ENCODE results near the gene MTFP1.
"Not testable (repeated sequence)": the region's sequence is repeated elsewhere in the genome, so short reads cannot be mapped to it uniquely, and the experiment has no call there.

MTFP1 gene

GRCh38 chr22:30402028-30402765 is 23.4 kb upstream of the MTFP1 start:
- no peak for TF ChIP-seq CTCF (IDR thresholded peaks at IDR 0.05; ENCODE audit: low read depth, low read length, missing control alignments)
- DNase-seq (ENCODE audit: extremely low read depth, low read depth): no peak
- H3K4me3 ChIP-seq (replicated peaks; ENCODE audit: low read depth, low read length): no peak overlapping the region

- DNase-seq (ENCODE audit: extremely low read depth, low read depth); H3K4me3 ChIP-seq (replicated peaks; ENCODE audit: low read depth, low read length): not testable (repeated sequence)
Measured at GRCh38 chr22:30402766-30403104, 22.8 kb upstream of the MTFP1 start.

- DNase-seq (ENCODE audit: extremely low read depth, low read depth): no peak
- TF ChIP-seq CTCF (IDR thresholded peaks at IDR 0.05; ENCODE audit: low read depth, low read length, missing control alignments): no peak
- H3K4me3 ChIP-seq (replicated peaks; ENCODE audit: low read depth, low read length): no peak overlapping the region
Measured at GRCh38 chr22:30404307-30404706, 21.3 kb upstream of the MTFP1 start.

- no peak for DNase-seq (ENCODE audit: extremely low read depth, low read depth)
- TF ChIP-seq CTCF (IDR thresholded peaks at IDR 0.05; ENCODE audit: low read depth, low read length, missing control alignments): no peak
Measured at GRCh38 chr22:30405731-30406130, 19.8 kb upstream of the MTFP1 start.

GRCh38 chr22:30406400-30406799 is 19.2 kb upstream of the MTFP1 start:
- H3K4me3 ChIP-seq (replicated peaks; ENCODE audit: low read depth, low read length): no peak overlapping the region
- no peak for DNase-seq (ENCODE audit: extremely low read depth, low read depth)
- no peak for TF ChIP-seq CTCF (IDR thresholded peaks at IDR 0.05; ENCODE audit: low read depth, low read length, missing control alignments)

More at GRCh38 chr22:30405731-30406130, 19.8 kb upstream of the MTFP1 start:
- H3K4me3 ChIP-seq (replicated peaks; ENCODE audit: low read depth, low read length): no peak overlapping the region

- no peak overlapping the region for H3K4me3 ChIP-seq (replicated peaks; ENCODE audit: low read depth, low read length)
- DNase-seq (ENCODE audit: extremely low read depth, low read depth): no peak
- no peak for TF ChIP-seq CTCF (IDR thresholded peaks at IDR 0.05; ENCODE audit: low read depth, low read length, missing control alignments)
Measured at GRCh38 chr22:30408388-30409102, 17.0 kb upstream of the MTFP1 start.

- no peak for TF ChIP-seq CTCF (IDR thresholded peaks at IDR 0.05; ENCODE audit: low read depth, low read length, missing control alignments)
- DNase-seq (ENCODE audit: extremely low read depth, low read depth): no peak
- no peak overlapping the region for H3K4me3 ChIP-seq (replicated peaks; ENCODE audit: low read depth, low read length)
Measured at GRCh38 chr22:30411780-30412179, 13.8 kb upstream of the MTFP1 start.
